ENCODE measurements around the gene DNAAF8.

DNA sequence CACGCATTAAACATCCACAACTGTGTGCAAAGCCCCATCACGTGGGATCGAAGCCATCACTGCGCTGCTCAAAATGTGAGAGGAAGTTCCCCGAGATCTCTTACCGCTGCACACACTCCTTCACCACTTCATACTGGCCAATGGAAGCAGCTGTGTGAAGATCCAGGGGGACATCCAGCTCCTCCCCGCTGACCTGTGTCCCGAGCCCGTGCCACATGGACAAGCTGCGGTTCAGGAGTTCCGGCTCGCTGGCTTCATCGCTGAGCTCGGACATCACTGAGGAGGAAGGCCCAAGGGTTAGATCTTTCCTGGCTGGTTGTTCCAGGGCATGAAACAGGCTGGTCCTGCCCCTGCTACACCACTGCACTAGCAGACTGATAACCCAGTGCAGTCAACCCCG, 4.5 kb upstream of the DNAAF8 start:
- TF ChIP-seq, protein P1, sequence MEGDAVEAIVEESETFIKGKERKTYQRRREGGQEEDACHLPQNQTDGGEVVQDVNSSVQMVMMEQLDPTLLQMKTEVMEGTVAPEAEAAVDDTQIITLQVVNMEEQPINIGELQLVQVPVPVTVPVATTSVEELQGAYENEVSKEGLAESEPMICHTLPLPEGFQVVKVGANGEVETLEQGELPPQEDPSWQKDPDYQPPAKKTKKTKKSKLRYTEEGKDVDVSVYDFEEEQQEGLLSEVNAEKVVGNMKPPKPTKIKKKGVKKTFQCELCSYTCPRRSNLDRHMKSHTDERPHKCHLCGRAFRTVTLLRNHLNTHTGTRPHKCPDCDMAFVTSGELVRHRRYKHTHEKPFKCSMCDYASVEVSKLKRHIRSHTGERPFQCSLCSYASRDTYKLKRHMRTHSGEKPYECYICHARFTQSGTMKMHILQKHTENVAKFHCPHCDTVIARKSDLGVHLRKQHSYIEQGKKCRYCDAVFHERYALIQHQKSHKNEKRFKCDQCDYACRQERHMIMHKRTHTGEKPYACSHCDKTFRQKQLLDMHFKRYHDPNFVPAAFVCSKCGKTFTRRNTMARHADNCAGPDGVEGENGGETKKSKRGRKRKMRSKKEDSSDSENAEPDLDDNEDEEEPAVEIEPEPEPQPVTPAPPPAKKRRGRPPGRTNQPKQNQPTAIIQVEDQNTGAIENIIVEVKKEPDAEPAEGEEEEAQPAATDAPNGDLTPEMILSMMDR (IDR thresholded peaks at IDR 0.05) = no peak
- TF ChIP-seq POLR2A (IDR thresholded peaks at IDR 0.05) = no peak
